ENCODE measurements around the gene FAM43B.

The FAM43B gene

GRCh38 chr1:20597650-20598049 is 45.3 kb downstream of the FAM43B start:
- DNase-seq (ENCODE audit: extremely low read depth, low read depth), result no peak
- TF ChIP-seq CTCF (IDR thresholded peaks at IDR 0.05; ENCODE audit: low read depth, low read length, missing control alignments), result no peak
- H3K4me3 ChIP-seq (replicated peaks; ENCODE audit: low read depth, low read length), result no peak overlapping the region

- TF ChIP-seq CTCF (IDR thresholded peaks at IDR 0.05; ENCODE audit: low read depth, low read length, missing control alignments), result no peak
Observed at GRCh38 chr1:20600156-20600555, 47.8 kb downstream of the FAM43B start.

GRCh38 chr1:20601129-20601825 is 48.9 kb downstream of the FAM43B start:
- no peak overlapping the region for H3K4me3 ChIP-seq (replicated peaks; ENCODE audit: low read depth, low read length)
- TF ChIP-seq CTCF (IDR thresholded peaks at IDR 0.05; ENCODE audit: low read depth, low read length, missing control alignments), result no peak
- no peak for DNase-seq (ENCODE audit: extremely low read depth, low read depth)

More at GRCh38 chr1:20600156-20600555, 47.8 kb downstream of the FAM43B start:
- DNase-seq (ENCODE audit: extremely low read depth, low read depth), result no peak
- H3K4me3 ChIP-seq (replicated peaks; ENCODE audit: low read depth, low read length), result no peak overlapping the region

GRCh38 chr1:20602851-20603450 is 50.6 kb downstream of the FAM43B start:
- no peak for DNase-seq (ENCODE audit: extremely low read depth, low read depth)
- TF ChIP-seq CTCF (IDR thresholded peaks at IDR 0.05; ENCODE audit: low read depth, low read length, missing control alignments), result no peak
- no peak overlapping the region for H3K4me3 ChIP-seq (replicated peaks; ENCODE audit: low read depth, low read length)

- TF ChIP-seq CTCF (IDR thresholded peaks at IDR 0.05; ENCODE audit: low read depth, low read length, missing control alignments), result no peak
- peak; percentile 68 for DNase-seq (ENCODE audit: extremely low read depth, low read depth)
- no peak overlapping the region for H3K4me3 ChIP-seq (replicated peaks; ENCODE audit: low read depth, low read length)
Observed at GRCh38 chr1:20603504-20604464, 51.4 kb downstream of the FAM43B start.
